ENCODE results near the gene PTPRQ.

GRCh38 chr12:80551897-80552296 is 107.9 kb downstream of the PTPRQ start:
- TF ChIP-seq JUN (IDR thresholded peaks at IDR 0.05; ENCODE audit: low read depth, low read length) (no peak), CTCF (IDR thresholded peaks at IDR 0.05; ENCODE audit: control extremely low read depth in 1 of 3, insufficient read depth in 1 of 3, low read depth in 1 of 3, low read length in 3 of 3) (no peak)

Measured in H1 (cell line).